HT-29 (cell line): Measurements from ENCODE around the gene PRR4. TPM values are rescaled to one million over a fixed set of nuclear protein-coding genes. Genes with fewer than 3 reads are reported as not detected.

Experiments used
- DNase-seq: peaks from one replicate; pipeline ENCODE4 v3.0.0-alpha.2; 2015; ENCODE audit warnings: low spot score
- total RNA-seq: library from RNA; depleted of rRNA; stranded (reverse); fragments of >200 nt; shearing (Covaris generic); gene quantifications from 2 replicates; pipeline ENCODE4 v1.2.3, GENCODE V29; 2014; rRNA removed

The PRR4 gene, protein sequence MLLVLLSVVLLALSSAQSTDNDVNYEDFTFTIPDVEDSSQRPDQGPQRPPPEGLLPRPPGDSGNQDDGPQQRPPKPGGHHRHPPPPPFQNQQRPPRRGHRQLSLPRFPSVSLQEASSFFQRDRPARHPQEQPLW
- 0.13 and 0.28 TPM in 2 replicates for total RNA-seq

DNA sequence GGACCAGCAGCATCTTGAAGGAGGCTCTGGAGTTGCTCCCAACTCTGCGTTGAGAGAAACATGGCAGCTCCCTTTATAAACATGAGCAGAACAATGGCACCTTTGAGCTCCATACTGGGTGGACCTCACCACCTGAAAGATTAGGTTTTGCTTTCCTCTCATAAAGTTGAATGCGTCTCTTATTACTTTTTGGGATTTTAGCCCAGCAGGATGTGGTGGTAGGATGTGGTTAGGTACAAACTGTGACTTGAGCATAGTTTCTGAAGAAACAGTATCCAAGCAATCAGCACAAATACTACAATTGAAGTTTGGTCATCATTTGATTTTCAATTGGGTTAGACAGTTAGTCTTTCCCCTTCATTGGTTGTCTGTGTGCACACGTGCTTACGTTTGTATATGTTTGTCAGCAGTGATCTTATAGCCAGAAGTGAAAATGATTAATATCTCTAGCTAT, at the start of gene PRR4:
Gene PRR4 (minus strand): TSS at position 51 of the 454 bp plus-strand sequence. CDS start 38 bp downstream, at position 13.
- DNase-seq: no peak

DNA sequence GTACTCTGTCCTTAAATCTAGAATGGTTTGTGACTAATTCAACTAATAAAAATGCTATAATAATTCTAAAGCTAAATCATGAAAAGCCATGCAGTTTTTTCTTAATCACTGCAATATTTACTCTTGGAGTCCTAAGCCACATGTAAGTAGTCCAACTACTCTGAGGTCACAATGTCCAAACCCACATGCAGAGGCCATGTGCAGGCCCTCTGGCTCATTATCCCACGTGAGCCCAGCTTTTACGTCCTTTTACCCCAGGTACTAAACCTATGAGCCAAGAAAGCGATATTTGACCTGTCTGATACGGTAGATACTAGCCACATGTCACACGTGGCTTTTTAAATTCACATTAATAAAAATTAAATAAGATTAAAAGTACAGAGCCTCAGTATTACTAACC, 47.6 kb upstream of the PRR4 start:
- no peak for DNase-seq

DNA sequence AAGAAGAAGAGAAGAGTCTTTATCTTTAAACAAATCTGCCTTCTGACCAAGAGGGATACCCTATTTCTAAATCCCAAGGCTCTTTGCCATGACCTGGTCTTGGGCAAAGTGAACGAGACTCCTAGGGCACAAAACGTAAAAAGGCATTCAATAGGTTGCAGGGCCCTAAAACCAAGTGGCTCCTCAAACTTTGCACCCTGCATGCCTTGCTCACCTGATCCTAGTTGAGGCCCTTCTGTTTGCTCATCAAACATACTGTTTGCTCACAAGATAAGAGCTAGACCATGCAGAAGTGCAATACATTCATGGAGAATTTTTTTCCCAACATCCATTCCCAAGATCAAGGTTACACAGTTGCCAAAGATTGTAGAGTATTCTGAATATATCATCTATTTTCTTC, 42.7 kb upstream of the PRR4 start:
- DNase-seq: no peak

DNA sequence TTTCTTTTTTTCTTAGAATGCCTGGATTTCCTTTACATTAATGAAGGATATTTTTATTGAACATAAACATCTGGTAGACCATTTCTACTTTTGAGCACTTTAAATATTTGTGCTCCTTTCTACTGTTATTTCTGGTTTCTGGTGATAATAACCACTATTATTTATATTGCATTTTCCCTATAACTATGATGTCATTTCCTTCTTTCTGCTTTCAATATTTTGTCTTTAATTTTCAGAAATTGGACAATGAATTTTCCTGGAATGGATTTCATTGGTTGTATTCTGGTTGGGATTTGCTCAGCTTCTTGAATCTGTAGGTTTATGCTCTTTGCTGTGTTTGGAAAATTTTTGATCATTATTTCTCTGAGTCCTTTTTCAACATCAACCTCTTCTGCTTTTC, 40.0 kb upstream of the PRR4 start:
- no peak for DNase-seq

DNA sequence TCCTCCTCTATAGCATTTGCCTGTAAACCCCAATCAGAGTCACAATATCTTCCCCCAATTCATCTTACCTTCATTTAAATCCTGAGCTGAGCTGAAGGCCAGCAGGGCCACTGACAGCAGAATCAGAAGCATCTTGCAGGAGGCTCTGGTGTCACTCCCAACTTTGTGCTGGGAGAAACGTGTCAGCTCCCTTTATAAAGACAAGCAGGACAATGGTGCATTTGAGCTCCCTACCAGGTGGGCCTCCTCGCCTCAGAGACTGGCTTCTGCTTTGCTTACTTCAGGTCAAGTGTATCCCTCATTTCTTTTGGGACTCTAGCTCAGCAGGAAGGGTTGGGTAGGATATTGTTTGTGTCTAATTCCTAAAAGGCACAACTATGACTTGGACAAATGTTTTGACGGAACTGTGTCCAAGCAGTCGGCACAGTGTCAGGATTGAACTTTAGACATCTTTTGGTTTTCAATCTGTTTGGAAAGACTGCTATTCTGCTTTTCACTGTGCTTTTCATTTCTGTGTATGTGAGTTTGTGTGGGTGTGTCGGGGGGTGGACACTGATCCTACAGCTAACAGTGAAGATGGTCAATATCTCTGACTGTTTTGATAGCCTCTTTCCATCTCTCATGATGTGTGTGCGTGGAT, 34.9 kb upstream of the PRR4 start, which contains the start of gene PRH1:
Gene PRH1 (minus strand): TSS at position 170 of the 640 bp plus-strand sequence. CDS start 38 bp downstream, at position 132.
- no peak for DNase-seq

DNA sequence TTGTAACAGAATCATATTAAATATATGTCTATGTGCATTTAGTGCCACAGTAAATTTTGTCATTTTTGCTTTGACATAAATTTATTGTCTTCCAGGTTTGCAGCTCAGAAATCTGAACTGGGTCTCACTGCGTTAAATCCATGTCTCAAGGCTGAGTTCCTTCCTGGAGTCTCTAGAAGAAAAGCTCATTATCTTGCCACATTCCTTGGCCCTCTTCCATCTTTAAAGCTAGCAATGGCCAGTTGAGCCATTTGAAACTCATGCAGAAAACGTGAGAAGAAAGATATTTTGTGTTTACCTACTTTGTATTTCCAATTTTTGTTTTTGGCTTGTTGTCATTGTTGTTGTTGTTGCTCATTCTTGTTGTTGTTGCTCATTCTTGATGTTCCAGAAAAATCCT, 24.1 kb upstream of the PRR4 start:
- no peak for DNase-seq

DNA sequence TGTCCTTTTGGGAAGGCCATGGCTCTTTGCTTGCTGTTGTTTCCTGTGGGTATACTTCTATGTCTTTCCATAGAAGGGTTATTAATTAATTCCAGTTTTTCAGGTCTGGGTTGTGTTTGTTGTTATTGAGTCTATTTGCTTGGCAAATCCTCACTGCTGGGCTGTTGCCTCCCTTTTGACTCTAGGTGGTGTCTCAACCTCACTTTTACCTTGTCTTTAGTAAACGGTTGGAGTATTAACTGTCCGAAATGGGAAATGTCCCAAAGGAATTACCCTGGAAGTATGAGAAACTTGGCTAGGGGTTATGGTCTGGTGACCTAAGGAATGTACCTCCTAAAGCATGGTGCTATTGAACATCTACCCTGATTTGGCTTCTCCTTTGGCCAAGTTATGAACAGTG, 18.1 kb upstream of the PRR4 start:
- peak; percentile 32 for DNase-seq

DNA sequence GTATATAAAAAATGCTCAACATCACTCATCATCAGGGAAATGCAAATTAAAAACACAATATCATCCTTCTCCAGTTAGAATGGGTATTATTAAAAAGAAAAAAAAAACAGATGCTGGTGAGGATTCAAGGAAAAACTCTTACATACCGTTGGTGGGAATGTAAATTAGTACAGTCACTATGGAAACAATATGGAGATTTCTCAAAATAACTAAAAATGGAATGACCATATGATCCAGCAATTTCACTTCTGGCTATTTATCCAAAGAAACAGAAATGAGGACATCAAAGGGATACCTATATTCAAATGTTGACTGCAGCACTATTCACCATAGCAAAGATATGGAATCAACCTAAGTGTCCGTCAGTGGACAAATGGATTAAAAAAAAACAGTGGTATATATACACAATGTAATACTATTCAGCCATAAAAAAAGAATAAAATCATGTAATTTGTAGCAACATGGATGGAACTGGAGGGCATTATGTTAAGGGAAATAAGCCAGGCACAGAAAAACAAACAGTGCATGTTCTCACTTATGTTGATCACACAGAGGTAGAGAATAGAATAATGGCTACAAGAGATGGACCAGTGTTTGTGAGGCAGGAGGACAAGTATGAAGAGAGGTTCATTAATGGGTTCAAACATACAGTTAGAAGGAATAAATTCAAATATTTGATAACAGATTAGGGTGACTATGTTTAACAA, 14.4 kb upstream of the PRR4 start:
- no peak for DNase-seq

DNA sequence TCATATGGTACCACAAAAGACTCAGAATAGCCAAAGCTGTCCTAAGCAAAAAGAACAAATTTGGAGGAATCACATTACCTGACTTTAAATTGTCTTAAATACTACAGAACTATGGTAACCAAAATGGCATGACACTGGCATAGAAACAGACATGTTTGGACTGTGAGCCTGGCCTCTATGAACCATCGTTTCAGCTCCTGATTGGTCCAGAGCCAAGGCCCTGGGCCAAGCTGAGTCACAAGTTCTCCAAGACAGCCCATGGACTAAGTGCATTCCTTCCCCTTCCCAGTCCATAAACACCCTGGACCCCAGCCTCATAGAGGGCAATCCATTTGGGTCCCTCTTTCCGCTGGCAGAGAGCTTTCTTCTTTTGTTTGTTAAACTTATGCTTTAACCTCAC, 12.1 kb upstream of the PRR4 start:
- no peak for DNase-seq

DNA sequence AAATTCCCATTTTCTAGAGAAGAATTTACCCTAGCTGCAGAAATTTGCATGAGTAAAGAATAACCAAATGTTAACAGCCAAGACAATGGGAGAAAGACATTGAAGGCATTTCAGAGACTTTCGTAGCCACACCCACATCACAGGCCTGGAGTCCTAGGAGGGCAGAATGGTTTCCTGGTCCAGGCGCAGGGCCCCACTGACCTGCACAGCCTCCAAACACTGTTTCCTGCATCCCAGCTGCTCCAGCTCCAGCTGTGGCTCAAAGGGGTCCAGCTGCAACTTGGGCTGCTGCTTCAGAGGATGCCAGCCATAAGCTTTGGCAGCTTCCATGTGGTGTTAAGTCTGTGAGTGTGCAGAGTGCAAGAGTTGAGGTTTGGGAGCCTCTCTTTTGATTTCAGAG, 6.5 kb upstream of the PRR4 start:
- no peak for DNase-seq

DNA sequence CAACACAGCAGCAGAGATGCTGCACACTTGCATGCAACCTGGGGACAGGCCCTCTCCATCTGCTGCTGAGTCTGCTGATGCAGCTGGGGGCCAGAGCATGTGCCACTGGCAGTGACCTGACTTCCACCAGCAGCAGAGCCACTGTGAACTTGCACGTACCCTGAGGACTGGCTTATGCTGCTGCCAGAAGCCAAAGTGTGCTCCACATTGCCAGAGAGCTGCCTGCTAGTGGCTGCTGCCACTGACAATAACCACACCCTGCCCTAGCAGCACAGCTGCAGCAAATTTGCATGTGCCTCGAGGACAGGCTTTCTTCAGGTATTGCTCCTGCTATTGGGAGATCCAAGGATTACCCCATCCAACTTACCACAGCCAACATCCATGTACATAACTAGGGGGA, 4.5 kb upstream of the PRR4 start:
- DNase-seq: no peak

DNA sequence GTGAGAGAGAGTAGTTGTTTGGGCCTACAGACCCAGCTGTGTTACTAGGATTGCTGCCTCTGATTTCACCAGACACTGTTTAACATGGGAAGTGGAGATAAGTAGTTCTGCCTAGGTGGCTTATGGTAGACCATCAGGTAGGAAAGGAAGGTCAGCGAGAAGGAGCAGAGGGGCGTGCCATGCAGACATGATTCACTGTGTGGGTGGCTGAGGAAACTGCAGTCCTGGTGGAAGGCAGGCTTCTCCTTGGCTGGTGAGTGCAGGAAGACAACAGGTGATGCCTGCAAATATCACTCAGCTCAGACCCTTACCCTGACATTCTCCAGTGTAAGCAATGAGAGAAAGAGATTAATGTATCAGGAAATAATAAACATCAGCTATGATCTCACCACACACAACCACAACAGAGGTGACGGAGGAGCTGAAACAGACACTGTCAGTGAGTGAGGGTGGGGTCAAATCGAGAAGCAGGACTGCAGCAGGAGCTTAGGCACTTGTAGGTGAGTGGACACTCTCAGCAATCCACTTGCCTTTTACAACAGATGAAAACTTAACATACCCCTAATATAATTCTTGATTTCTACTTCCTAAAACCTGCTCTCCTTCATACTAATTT, 2.1 kb upstream of the PRR4 start:
- DNase-seq: no peak

DNA sequence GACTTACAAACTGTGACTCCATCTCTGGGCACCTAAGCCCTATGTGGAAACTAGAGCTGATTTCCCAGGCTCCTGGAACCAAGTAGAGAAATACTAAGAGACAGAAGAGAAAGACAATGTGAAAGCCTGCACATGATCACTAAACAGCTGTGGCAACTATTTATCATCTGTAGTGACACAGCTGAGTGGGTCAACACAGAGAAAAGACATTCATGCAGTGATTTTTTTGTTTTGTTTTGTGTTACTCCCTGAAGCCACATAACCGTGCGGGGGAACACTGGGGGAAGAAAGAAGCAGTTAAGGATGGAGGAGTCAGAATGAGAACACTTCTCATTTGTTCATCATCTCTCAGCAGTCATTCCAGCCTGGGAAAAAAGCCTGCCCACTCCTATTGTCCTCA, 1.5 kb downstream of the PRR4 start:
- DNase-seq: no peak

DNA sequence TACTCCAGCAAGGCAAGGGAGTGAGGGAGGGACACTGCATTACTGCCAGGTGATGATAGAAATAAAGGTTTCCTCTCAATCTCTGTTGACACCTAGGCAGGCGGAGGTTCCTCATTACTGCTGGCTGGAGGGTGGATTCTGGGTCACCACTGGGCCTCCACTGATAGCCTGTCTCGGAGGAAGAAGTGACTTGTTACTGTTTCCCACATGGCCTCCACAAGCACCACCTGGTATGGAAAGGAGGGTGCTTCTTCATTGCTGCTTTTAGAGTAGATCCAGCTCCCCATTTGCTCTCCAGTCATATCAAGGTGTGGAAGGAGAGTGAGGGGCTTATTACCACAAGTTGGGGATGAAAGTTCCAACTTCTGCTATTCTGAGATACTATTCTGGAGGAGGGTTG, 6.4 kb downstream of the PRR4 start:
- no peak for DNase-seq

DNA sequence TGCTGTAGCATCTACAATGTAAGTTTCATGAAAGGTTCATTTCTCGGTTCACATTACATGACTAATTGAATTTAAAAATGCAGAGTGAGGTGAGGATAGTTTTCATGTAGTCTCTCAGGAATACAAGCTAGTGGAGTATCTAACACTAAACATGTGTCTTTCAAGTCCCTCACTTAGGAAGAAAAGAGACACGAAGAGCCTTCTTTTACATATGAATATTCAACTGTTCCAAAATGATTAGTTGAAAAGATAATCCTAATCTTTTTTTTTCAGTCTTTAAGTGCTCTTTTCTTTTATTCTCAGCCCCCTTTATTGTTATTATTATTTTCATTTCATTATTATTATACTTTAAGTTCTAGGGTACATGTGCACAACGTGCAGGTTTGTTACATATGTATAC, 10.8 kb downstream of the PRR4 start:
- no peak for DNase-seq

DNA sequence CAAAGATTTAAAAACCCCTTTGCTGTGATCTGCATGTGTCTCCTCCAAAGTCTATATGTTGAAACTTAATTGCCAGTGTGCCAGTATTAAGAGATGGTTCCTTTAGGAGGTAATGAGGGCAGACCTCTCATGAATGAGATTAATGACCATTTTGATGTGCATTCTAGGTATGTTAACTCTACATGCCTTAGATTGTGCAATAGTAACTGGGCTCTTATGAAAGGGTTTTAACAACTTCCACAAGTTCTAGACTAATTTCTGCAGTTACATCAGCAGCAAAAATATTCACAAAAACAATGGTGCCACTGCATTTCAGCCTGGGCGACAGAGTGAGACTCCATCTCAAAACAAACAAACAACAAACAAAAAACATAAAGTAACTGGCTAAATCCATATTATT, 19.3 kb downstream of the PRR4 start:
- no peak for DNase-seq

DNA sequence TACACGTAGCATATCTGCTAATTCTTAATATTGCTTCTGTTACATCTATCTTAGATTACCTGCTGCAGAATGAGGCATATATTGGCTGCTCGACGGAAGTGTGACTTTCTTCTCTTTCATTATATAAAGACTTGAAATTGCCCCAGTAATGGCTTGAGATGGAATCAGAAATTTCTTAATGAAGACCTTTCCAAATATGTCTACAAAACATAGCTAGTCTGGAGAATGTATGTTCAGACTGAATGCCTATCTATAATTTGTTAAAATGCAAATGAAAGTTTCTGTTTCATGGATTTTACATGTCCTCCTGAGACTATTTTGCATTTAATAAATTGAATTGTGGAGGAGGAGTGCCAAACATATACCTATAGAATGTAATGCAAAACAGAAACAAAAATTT, 23.0 kb downstream of the PRR4 start, which contains the start of gene TAS2R10:
Gene TAS2R10 (minus strand): TSS at position 101 of the 400 bp plus-strand sequence. CDS start 89 bp downstream, at position 12.
- no peak for DNase-seq

DNA sequence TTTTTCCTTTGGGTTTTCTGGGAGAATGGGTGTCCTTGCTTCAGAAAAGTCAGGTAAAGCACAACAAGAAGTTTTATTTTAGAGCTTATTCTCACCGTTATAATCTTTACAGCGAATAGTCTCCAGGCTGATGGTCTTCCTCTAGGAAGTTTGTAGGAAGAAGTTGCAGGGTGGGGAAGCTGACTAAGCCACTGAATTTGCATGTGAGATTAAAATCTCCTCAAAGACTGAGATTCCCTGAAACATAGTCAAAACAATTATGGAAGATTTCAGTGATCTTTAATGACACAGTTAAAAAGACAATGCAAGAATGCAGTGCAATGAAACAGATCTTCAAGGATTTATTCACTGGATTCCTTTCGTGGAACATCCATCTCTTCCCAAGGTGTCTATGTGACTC, 24.3 kb downstream of the PRR4 start:
- no peak for DNase-seq

DNA sequence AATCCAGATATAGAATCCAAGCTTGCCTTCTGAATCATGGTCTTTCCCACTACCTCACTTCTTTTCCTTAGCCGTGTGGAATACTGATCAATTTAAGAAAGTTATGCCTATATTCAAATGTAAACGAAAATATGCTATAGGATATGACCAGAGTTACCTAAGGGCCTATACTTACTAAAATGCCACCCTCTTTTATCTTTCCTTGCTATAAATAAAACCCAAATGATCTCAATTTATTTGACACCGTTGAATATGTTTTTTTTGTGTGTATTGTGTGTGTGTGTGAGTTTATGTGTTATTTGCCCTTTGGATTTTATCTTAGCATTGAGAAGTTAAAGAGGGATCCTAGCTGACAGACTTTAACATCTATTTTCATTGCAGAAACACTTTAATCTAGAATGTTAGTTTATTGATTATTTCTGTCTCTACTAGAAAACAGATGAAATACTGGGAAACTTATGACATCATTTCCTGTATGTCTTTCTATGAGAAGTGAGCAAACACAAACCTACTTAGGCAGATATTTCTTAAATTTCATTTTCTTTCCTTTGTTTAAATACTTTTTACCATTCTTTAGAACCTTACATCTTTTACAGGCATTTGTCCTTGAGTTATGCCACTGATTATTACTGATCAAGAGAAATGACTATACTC, 37.3 kb downstream of the PRR4 start:
- no peak for DNase-seq

DNA sequence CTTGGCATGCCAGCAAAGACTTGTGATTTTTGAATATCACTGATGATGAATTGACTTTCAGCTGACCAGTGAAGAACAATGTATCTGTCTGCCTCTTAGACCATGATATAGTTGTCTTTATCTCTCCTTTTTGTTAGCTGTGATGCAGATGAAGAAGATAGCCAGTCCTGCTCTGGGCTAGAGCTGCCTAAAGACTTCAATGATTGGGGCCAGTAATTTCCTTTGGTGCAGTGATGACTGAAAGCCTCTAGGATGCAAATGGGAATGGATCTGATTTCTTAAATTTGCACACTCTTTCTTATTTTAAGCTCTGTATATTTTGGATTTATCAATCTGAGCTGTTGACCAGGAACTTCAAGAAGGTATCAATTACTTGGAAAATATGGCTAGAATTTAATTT, 39.2 kb downstream of the PRR4 start, which contains the start of gene TAS2R9:
Gene TAS2R9 (minus strand): TSS at position 101 of the 400 bp plus-strand sequence. CDS start 93 bp downstream, at position 8.
- no peak for DNase-seq

DNA sequence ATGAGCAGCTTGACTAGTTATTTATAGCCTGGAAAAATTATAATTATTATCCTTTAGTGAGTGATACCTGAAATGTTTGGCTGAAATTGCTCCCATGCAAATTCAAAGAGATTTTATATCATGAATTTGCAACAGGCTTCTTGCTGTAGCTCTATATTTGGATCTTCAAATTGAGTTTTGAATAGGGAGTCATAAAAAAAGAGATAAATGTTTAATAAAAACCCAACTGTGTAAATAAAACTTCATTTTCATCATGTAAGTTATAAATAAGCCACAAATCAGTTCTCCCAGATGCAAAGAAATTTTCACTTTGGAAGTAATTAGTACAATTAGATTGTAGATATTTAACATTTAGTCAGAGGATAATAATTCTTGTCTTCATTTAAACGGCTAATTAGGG, 42.1 kb downstream of the PRR4 start, which contains the start of gene TAS2R8:
Gene TAS2R8 (minus strand): TSS at position 101 of the 400 bp plus-strand sequence. CDS start 306 bp downstream, outside the sequence.
- DNase-seq: no peak

DNA sequence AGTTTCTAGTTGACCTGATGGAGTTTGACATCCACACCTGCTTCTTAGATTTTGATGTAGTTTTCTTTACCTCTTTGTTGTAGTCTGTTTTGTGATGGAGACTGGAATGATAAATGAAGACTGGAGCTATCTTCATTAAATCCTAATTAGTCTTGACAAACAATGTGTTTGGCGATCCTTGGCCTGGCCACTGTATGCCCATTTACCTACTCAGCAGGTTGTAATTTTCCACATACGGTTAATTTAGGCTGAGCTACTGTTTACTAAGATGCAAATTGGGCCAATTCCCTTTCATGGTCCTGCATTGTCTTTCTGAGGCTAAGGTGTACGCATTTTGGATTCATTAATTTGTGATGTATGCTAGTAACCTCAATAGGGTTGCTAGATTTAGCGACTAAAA, 46.7 kb downstream of the PRR4 start, which contains the start of gene TAS2R7:
Gene TAS2R7 (minus strand): TSS at position 41 of the 400 bp plus-strand sequence. CDS start 57 bp downstream, outside the sequence.
- no peak for DNase-seq
